ENCODE measurements around the gene PKP3.
"Not testable (repeated sequence)": the region's sequence is repeated elsewhere in the genome, so short reads cannot be mapped to it uniquely, and the experiment has no call there.

PKP3 gene

DNA sequence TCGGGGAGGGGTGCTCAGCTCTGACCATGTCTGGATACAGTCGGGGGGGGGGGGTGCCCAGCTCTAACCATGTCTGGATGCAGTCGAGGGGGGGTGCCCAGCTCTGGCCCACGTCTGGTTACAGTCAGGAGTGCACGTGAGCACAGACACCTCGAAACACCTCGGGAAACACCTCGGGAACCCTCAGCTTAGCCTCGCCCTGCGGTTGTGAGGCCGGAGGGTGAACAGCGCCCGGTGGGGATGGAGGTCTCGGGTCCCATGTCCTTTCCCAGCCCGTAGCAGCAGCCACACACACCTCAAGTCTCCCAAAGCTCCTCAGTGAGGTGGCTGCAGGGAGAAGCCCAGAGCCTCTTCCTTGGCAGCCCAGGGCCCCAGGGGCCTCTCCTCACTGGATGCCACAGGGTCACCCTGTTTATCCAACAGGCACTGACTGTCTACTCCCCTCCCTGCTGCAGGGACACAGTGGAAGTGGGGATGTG is 18.7 kb downstream of the PKP3 start:
- DNase-seq: no peak

DNA sequence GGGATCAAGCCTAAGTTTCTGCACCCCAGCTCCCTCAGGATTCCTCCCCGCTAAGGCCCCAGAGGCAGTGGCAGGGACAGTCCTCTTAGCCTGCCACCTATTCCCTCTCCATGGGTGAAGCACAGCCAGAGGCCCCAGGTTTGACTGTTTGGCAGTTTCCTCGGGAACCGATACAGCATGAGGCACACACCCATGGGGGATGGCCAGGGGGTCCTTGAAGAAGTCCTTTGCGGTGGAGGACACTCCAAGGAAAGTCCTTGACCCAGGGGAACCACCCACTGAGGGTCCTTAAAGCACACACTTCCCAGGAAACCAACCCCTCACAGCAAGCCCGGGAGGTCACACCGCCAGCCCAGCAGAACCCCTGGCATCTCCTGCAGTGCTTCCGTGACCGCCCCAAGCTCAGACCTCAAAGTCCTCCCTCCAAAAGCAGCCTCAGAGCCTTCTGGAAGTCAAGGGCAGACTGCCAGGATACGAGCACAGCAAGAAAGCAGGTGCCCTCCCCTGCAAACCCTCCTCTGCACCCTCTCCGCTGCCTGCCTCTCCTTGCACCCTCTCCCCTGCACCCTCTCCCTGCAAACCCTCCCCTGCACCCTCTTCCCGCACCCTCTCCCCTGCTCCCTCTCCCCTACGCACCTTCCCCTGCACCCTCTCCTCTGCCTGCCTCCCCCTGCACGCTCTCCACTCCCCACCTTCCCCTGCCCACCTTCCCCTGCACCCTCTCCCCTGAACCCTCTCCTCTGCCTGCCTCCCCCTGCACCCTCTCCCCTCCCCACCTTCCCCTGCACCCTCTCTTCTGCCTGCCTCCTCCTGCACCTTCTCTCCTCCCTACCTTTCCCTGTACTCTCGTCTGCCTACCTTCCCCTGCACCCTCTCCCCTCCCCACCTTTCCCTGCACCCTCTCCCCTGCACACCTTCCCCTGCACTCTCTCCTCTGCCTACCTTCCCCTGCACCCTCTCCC is 19.4 kb downstream of the PKP3 start:
- no peak for DNase-seq

DNA sequence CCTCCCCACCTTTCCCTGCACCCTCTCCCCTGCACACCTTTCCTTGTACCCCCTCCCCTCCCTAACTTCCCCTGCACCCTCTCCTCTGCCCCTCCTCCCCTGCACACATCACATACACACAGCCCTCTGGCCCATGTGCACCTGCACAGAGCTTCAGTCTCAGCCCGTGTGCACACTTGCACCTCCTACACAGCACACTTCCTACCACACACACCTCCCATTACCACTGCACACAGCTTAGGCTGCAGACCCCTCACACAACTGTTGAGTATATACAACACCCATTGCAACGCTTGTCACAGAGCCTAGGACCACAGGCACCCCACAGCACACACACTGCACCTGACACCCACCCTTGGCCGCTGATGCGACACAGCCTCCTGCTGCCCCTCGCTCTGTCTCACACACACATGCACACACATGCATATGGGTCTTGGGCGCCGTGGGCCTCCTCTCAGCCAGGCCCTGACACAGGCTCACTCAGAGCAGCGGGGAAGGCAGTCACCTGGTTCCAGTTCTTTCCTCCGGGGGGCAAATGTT is 20.4 kb downstream of the PKP3 start:
- DNase-seq: no peak

DNA sequence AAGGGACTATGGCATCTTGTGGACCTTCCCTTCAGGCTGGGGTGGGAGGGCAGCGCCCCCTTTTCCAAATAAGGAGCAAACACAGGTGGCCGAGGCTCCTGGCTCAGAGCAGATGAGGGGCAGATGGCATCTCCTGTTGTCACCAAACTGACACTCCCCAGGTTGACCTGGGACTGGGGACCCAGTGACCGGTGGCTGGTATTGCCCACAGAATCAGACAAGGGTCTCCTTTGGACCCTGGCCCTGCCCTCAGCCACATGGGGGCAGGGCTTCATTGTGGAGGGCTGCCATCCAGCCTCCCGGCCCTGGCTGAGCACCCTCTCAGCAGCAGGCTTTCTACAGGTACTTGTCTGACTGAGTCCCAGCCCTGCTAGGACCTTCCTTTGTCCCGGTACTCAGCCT is 21.6 kb downstream of the PKP3 start:
- DNase-seq: no peak

DNA sequence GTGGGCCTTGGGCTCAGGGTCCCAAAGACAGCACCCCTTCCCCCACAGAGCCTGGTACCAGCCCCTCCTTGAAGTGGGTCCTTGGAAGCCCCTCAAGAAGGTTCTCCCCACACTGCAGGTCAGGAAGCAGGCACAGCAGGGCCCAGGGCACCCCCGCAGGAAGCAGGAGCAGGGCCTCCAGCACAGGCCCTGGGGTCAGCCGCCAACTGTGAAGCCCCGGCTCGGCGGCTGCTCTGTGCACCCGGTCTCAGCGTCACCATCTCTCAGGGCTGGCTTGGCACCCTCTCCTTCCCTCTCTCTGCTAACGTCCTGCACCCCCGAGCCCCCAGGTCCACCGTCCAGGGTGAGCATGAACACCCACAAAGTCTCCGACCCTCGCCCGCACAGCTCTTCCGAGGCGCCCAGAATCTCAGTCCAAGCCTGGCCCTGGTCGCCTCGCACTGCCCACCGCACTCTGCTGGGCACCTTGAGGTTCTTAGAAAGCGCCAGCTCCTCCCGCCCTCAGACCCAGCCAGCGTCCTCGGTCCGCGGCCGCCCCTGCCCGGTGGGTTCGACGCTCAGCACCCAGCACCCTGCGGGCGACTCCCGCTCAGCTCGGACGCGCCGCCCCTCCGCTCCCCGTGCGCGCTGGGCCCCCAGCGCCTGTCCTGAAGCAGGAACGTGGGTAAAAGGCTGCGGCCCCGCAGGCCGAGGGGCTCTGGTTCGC is 22.2 kb downstream of the PKP3 start:
- peak in 1 of 5 donors; percentile 38 for DNase-seq

DNA sequence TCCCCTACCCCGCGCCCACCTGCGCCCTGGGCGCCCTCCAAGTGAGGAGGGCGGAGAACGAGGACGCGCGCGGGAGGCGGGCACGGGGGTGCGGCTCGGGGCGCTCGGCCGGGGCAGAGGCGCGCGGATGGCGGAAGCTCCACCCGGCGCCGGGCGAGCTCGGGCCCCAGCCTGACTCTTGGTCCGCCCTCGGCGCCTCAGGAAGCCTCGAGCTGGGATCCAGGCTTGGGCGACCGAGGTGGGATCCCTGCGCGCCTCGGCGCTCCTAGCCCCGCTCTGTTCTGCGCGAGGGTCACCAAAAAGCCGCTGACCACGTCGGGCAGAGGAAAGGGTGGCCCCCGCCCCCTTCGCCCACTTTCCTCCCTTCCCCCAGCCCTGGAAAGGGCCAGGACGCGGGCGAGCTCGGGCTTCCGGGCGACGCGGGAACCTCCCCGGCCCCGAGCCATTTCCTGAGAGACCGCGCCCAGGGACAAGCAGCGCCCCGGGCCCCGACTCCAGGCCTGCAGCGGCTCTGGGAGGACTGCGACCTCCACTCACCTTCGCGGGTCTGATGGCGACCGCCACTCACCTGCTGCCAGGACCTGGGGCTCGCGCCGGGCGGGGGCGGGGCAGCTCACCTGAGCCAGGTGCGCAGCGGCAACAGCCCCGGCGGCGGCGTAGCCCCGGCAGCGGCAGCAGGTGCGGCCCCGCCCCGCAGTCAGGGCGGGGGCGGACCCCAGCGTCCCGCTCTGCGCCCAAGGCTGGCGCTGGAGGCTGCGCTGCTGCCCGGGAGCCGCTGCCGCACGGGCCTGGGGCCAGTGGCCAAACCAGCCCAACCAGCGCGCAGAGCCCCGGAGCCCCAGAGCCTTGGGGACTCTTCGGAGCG is 23.0 kb downstream of the PKP3 start:
- peak in 2 of 5 donors; percentile 37 to 60 for DNase-seq

DNA sequence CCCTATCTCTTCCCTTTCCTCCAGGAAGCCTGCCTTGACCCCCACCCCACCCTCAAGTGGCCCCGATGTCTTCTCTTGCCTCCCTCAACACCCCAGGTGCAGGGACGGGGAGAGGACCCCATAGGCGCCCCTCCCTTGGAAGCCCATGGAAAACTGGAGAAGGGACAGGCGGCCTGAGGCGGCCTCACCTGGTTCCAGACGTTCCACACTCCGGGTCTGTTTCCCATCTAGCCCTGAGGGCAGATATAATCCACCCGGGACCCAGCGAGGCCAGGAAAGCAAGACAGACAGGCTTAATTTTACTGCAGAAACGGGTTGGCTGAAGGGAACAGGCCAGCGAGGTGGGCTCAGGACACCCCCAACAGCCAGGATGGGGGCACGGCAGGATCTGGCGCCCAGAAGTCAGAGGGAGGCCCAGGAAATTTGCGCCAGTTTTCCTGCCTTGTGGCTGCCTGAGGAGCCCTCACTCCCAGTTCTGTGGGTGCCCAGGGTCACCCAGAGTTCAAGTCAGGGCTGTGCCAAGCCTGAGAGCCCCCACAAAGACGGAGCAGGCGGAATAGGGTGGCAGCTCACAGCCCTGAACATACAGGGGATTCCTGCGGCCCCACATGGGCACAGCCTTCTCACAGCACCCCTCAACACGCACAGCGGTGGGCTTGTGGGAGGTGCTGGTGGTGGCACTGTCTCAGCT is 23.8 kb downstream of the PKP3 start:
- no peak for DNase-seq

DNA sequence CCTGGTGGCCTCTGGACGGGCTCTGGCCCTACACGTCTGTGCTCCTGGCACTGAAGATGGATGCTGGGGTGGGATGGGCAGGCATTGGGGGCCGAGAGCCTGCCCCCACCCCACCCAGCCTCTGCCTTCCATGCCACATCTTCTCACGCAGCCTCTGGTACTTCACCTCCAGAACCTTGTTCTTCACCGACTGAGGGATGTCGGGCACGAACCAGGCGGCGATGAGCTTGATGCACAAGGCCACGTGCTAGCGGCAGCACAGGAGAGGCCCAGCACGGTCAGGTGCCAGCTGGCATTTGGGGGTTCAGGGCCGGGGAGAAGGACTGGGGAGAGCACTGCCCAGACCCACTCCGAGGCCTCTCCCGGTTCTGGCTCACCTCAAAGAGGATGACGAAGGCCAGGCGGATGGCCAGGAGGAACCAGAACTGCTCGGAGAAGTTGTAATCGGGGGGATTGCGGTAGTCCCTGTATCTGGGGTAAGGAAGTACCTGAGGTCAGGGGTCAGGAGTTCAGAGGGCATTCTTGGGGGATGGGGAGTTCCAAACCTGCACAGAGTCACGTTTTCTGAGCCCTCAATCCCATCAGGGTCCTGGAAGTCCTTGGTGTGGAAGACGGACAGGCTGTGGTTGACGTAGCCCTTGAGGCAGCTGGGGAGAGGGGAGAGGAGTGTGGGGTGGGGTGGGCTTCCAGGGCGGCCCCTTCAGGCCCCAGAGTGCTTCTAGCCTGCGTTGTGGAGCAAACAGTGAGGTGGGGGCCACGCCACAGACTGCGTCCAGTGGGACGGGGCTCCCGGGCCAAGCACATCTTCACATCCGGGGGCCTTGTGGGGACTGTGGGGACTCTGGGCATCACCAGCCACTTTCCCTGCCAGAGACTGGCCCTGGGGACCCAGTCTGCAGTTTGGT is 24.6 kb downstream of the PKP3 start:
- DNase-seq: peak in 1 of 5 donors; percentile 2

DNA sequence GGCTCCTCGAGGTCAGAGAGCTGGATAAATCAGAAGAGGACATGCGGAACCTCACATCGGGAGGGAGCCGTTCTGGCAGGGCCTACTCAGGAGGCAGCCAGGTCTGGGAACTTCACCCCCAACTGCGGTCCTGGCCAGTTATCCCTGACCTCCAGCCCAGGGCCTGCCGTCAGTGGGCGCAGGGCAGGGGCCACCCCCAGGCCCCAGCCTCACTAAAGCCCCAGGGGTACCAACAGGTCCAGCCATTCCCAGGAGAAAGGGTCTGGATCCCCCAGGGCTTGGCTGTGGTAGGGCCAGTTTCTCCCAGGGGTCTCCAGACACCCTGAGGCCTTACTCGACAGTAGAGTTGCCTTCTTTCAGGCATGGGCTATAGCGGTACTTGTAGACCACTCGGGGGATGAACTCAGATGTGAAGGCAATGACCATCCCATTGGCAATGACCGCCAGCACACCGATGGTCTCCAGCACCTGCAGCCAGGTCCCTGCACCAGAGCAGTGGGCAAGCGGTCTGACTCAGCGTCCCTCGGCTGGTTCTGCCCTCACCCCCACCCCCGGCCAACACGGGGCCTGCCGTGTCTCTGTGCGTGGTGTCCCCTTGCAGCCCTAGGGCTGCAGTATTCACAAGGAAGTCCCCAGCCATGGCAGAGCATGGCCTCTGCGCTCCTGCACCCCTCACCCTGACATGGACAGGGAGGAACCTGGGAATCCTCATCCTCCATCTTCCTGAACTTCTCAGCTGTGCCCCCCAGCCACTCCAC is 25.4 kb downstream of the PKP3 start:
- DNase-seq: peak in 1 of 5 donors; percentile 3

DNA sequence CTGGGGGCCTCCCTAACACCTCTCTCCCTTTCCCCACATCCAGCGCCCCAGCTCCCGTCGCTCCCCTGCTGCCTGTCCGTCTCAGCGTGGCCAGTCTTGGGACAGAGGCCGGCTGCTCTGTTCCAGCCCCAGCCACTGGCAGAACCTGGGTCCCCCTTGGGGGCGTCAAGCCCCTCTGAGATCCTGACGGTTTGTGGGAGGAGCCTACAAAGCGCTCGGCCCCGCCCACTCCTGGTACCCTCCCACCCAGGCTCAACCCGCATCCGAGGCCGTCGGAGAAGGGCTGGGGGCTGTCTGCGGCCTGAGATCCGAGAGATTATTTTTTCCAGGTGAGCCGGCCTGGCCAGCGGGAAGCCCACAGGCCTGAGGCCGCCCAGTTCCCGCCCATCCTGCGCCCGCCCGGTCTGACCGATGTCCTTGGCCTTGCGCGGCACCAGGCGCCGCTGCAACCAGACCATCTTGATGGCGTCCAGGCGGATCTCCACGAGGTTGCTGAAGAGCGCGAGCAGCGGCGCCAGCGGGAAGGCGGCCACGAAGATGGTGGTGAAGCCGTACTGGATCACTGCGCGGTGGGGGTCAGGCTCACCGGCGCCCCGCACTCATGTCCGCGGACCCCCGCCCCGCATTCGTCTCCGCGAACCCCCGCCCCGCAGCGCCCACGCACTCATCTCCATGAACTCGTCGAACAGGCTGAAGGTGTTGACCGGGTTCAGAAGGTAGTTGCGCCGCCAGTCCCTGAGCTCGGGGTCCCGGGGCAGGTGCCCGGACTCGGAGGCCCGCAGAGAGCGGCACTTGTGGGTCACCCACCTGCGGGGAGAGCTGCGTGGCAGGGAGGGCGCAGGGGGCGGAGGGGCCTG is 26.3 kb downstream of the PKP3 start:
- no peak for DNase-seq

DNA sequence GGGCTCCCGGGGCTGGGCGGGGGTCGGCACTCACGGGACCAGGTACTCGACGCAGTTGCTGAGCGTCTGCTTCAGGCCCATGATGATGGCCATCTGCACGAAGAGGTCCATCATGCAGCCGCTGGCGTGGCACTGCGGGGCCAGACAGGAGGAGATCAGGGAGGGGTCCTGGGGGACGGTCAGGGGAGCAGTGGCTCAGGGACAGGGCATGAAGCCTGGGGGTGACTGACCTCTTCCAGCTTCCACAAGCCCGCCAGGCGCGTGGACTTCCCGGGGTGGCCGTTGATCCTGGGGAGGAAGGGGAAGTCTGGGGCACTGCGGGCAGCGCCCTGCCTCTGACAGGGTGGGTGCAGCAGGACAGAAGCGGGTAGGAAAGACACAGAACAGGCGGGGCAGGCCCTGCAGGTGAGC is 26.9 kb downstream of the PKP3 start:
- no peak for DNase-seq

DNA sequence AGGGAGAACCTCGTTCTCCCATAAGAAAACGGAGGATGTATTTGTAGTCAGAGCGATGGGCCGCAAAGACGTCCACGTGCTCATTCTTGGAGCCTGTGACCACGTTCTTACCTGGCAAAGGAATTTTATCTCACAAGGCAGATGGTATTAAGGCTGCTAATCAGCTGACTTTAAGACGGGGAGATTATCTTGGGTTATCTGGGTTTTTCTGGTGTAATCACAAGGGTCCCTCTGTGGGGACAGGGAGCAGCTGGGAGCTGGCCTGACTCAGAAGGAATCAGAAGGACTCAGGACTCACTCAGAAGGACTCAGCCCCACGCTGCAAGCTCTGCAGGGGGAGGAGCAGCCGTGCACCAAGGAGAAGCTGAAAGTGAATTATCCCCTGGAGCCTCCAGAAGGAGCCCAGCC is 28.2 kb downstream of the PKP3 start:
- DNase-seq: no peak

DNA sequence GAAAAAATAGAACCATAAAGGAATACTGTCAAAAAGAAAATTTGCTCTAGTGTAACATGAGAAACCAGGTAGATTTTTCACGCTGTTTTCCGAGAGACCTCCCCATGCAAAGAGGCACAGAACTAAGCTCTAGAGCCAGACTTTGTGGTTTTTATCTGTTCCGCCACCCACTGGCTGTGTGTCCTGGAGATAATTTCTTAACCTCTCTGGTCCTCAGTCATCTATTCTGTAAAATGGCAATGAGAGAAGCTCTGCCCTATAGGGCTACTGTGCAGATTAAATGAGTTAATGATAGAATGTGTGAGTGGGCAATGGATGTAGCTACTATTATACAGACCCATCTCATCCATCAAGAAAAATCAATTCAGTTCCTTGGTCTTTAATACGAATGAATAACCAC is 30.2 kb downstream of the PKP3 start:
- no peak for DNase-seq

DNA sequence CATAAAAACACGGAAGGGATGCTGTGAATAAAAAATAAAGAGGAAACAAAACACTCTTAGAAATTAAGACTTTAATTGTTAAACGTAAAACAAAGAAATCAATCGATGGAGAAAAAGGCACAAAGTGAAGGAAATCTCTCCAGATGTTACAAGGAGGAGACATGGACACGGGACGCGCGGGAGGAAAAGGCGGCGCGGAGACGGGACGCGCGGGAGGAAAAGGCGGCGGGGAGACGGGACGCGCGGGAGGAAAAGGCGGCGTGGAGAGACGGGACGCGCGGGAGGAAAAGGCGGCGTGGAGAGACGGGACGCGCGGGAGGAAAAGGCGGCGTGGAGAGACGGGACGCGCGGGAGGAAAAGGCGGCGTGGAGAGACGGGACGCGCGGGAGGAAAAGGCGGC is 30.8 kb downstream of the PKP3 start:
- not testable (repeated sequence) for DNase-seq

DNA sequence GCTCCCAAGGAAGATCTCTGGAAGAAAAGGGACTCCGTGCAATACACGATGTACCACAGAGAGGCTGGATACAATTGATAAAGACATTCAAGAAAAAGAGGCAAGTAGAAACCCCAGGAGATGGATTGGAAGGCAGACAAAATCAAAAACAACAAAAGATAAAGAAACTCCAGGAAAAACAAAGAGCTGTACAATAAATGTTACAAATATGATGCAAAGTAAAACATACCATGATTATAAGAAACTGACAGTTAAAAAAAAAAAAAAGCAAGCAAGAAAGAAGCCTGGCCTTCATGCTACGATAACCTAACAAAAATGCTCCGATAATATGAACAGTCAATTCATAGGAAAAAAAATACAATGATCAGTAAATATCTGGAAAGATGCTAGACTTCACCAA is 31.3 kb downstream of the PKP3 start:
- no peak for DNase-seq

DNA sequence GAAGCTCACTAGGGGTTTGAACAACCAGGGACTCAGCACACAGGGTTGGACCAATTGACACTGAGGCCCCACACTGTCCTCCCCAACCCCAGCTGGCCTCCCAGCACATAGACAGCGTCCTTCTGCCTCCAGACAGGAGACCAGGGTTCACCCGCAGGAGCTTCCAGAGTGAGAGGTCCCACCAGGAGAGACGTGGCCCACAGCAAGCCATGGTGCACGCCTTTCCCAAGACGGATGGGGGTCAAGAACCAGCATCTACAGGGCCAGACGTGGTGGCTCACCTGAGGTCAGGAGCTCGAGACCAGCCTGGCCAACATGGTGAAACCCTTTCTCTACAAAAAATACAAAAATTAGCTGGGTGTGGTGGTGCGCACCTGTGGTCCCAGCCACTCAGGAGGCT is 32.8 kb downstream of the PKP3 start:
- no peak for DNase-seq

DNA sequence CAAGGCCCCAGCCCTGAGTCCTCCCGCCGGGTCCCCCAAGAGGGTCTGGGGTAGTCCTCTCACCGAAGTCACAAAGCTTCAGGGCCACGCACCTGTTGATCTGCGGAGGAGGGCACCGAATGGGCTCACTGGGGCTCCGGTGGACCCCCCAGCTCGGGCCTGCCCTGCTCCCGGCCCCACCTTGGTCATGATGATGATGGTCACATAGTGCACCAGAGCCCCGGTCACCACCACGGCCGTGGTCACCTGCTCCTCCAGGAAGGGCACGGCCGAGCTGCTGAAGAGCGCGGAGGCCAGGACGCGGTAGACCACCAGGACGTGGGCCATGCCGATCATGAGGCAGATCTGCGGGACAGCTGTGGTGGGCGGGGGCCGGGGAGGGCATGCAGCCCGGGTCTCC is 34.3 kb downstream of the PKP3 start:
- DNase-seq: no peak

DNA sequence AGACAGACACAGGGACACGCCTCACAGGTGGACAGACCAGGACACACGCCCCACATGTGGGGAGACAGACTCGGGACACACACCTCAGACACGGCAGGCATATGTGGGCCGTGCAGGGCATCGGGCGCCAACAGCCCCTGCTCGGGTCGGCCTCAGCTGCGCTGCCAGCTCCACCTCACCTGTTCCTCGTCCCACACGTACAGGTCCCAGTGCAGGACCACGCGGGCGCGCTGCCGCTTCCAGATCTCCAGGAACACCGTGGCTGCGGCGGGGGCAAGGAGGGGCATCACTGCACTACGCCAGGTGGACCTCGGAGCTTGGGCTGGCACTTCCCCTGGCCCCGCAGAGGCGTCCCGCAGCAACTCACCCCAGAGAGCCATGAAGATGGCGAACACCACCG is 35.4 kb downstream of the PKP3 start:
- no peak for DNase-seq

DNA sequence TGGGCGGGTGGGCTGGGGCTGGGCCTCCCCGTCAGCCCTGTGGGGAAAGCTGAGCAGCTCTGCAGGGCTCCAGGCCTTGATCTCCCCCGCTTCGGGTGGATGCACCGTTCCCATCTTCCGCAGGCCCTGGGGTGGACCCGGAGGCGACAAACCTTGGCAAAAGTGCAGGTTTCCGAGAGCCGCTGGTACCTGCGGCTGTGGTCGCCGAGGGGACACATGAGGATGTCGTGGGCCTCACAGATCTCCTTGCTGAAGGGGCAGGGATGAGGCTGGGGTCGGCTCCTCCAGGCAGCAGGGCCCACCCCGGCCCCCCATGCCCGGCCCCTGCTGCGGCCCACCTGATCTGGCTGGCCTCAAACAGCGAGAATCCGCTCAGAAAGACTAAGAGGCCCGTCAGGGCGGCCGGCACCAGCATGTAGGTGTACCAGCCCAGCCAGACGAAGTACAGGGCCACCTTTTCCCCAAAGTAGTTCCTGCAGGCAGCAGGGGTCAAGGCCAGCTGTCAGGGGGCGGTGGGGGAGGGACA is 36.0 kb downstream of the PKP3 start:
- DNase-seq: no peak

All from T-helper 1 cell (primary cell).